ENCODE results near the gene TSPAN14. TPM values are rescaled to one million over a fixed set of nuclear protein-coding genes. Genes with fewer than 3 reads are reported as not detected.
A peak's percentile ranks its signal among the peaks of the same experiment; 100 is the strongest.

The TSPAN14 gene
- total and polyA plus RNA-seq, 2 of the 8 experiments (the other 6 are each of a cell fraction or from before 2014, with no cell fraction given): 47.4 to 57.8 TPM

DNA sequence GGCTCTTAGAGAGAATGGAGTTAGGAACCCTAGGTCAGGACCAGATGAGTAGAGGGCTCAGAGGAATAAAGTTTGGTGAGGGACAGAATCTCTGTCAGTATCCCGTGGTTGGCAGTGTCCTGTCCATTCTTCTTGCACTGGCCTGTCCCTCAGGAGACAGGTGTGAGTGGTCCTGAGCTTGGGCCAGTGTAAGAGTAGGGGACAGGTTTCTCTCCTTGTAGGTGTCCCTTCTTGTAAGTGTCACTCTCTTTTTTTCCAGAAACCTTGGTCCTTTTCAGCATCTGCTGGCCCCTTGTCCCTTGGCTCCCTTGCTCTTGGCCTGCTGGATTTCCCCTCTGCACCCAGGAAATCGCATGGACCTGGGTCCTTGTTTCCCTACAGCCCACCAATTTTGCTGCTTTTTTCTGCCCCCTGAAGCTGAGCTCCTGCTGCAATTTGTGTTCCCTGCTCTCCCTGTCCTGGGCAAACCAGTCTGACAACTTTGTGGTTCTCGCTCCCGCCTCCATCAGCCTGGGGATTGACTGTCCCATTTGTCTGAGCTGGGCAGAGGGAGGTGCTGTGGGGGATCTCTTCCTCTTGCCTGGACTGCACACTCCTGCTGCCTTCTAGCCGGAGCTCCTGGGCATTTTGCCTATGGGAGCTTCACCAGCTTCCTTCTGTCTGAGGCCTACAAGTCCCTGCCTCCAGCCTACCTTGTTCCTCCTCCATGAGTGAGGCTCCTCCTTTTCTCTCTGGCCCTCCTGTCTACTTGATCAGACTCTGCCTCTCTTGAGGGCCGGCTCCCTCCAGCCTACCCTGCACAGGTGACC is 6.5 kb downstream of the TSPAN14 start (continued):
- TF ChIP-seq BCL11A (IDR thresholded peaks at IDR 0.05; ENCODE audit: low read depth in 2 of 2, low read length in 2 of 2) (no peak), RFX5 (IDR thresholded peaks at IDR 0.05; ENCODE audit: borderline replicate concordance, low read depth, low read length) (no peak), RBBP5 (IDR thresholded peaks at IDR 0.05; ENCODE audit: borderline replicate concordance, low read depth, low read length) (peak; percentile 85; the same call in 1 of the 2 replicates), SP1 (IDR thresholded peaks at IDR 0.05; ENCODE audit: low read depth, low read length) (peak; percentile 84), YY1 (IDR thresholded peaks at IDR 0.05; ENCODE audit: low read depth, low read length) (no peak), CTBP2 (IDR thresholded peaks at IDR 0.05; ENCODE audit: borderline replicate concordance, insufficient read depth, insufficient read length, low read length) (no peak), ZNF274 (IDR thresholded peaks at IDR 0.05; ENCODE audit: borderline replicate concordance, extremely low read depth, low read length) (no peak), ASH2L (IDR thresholded peaks at IDR 0.05; ENCODE audit: low read length) (peak; percentile 94), CHD2 (IDR thresholded peaks at IDR 0.05; ENCODE audit: low read length) (0 out of 2 replicates have a peak, but pooled peaks have one; percentile 23), TAF7 (optimal IDR thresholded peaks at IDR 0.05; ENCODE audit: borderline replicate concordance, low read depth, low read length) (no peak), POLR2A (IDR thresholded peaks at IDR 0.05; ENCODE audit: control extremely low read depth in 1 of 2, low read depth in 2 of 2, low read length in 2 of 2) (no peak), PHF8 (conservative IDR thresholded peaks at IDR 0.05; ENCODE audit: low read depth, low read length) (no peak), FOSL1 (IDR thresholded peaks at IDR 0.05; ENCODE audit: insufficient read depth, low read depth, low read length) (no peak)
- TF ChIP-seq, protein P1, sequence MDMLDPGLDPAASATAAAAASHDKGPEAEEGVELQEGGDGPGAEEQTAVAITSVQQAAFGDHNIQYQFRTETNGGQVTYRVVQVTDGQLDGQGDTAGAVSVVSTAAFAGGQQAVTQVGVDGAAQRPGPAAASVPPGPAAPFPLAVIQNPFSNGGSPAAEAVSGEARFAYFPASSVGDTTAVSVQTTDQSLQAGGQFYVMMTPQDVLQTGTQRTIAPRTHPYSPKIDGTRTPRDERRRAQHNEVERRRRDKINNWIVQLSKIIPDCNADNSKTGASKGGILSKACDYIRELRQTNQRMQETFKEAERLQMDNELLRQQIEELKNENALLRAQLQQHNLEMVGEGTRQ (IDR thresholded peaks at IDR 0.05; ENCODE audit: low read length): no peak
- TF ChIP-seq, protein P2, sequence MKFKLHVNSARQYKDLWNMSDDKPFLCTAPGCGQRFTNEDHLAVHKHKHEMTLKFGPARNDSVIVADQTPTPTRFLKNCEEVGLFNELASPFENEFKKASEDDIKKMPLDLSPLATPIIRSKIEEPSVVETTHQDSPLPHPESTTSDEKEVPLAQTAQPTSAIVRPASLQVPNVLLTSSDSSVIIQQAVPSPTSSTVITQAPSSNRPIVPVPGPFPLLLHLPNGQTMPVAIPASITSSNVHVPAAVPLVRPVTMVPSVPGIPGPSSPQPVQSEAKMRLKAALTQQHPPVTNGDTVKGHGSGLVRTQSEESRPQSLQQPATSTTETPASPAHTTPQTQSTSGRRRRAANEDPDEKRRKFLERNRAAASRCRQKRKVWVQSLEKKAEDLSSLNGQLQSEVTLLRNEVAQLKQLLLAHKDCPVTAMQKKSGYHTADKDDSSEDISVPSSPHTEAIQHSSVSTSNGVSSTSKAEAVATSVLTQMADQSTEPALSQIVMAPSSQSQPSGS (IDR thresholded peaks at IDR 0.05; ENCODE audit: low read length): no peak
- TF ChIP-seq, protein P3, sequence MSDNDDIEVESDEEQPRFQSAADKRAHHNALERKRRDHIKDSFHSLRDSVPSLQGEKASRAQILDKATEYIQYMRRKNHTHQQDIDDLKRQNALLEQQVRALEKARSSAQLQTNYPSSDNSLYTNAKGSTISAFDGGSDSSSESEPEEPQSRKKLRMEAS (IDR thresholded peaks at IDR 0.05): peak; percentile 50; the same call in 1 of the 2 replicates
